Measurements from ENCODE around the gene CEP89.
A peak's percentile ranks its signal among the peaks of the same experiment; 100 is the strongest.

The CEP89 gene

GRCh38 chr19:32830231-32831014, 141.3 kb downstream of the CEP89 start:
- Mint-ChIP-seq H3K36me3 (no peaks in the 10 kb centered on the region), H3K4me1 (no peaks in the 10 kb centered on the region), H3K27ac (no peak overlapping the region), H3K4me3 (no peak overlapping the region), H3K9me3 (no peaks in the 10 kb centered on the region)
- DNase-seq (ENCODE audit: low spot score in 2 of 2): no peak
- no peak for ATAC-seq

GRCh38 chr19:32829345-32829896, 142.3 kb downstream of the CEP89 start:
- Mint-ChIP-seq H3K4me1 (no peaks in the 10 kb centered on the region), H3K27ac (no peak overlapping the region), H3K36me3 (no peaks in the 10 kb centered on the region), H3K4me3 (no peak overlapping the region), H3K9me3 (no peaks in the 10 kb centered on the region)
- ATAC-seq (peak; percentile 57), DNase-seq (ENCODE audit: low spot score in 2 of 2) (no peak)

- no peak for ATAC-seq
- H3K27ac Mint-ChIP-seq: no peak overlapping the region
- H3K4me3 Mint-ChIP-seq: no peak overlapping the region
- no peak for DNase-seq (ENCODE audit: low spot score in 2 of 2)
- H3K36me3 Mint-ChIP-seq: no peaks in the 10 kb centered on the region
- no peaks in the 10 kb centered on the region for H3K4me1 Mint-ChIP-seq
- H3K9me3 Mint-ChIP-seq: no peaks in the 10 kb centered on the region
These were observed 143.0 kb downstream of the CEP89 start for GRCh38 chr19:32828643-32829344.

- no peak overlapping the region for H3K27ac Mint-ChIP-seq
- H3K4me3 Mint-ChIP-seq: no peak overlapping the region
- no peaks in the 10 kb centered on the region for H3K4me1 Mint-ChIP-seq
- DNase-seq (ENCODE audit: low spot score in 2 of 2) (no peak), ATAC-seq (no peak)
- H3K9me3 Mint-ChIP-seq: no peaks in the 10 kb centered on the region
- H3K36me3 Mint-ChIP-seq: no peaks in the 10 kb centered on the region
These were observed 143.6 kb downstream of the CEP89 start for GRCh38 chr19:32828139-32828538.

All from stimulated activated effector memory CD8-positive, alpha-beta T cell treated with anti-CD3 and anti-CD28 coated beads, Interleukin-12 subunit alpha, Interleukin-12 subunit beta, amount 100 ng/mL, for 72 hours (primary cell).